Activated naive CD4-positive, alpha-beta T cell (primary cell): ENCODE measurements around the gene KIAA0040.
A peak's percentile ranks its signal among the peaks of the same experiment; 100 is the strongest.

ENCODE experiments used
- DNase-seq, 4 experiments: peaks; one replicate each; lab custom pipeline; 2025; lab: John Stamatoyannopoulos, UW

Gene KIAA0040

GRCh38 chr1:175171036-175171913, 21.3 kb downstream of the KIAA0040 start:
- no peak for DNase-seq

GRCh38 chr1:175169286-175170018, 23.1 kb downstream of the KIAA0040 start:
- no peak for DNase-seq

GRCh38 chr1:175168782-175169181, 23.8 kb downstream of the KIAA0040 start:
- DNase-seq = no peak

GRCh38 chr1:175167861-175168260, 24.7 kb downstream of the KIAA0040 start:
- no peak for DNase-seq

- DNase-seq = no peak
Measured at GRCh38 chr1:175166746-175167145, 25.8 kb downstream of the KIAA0040 start.

- no peak for DNase-seq
Measured at GRCh38 chr1:175164751-175165150, 27.8 kb downstream of the KIAA0040 start.

GRCh38 chr1:175163702-175164101, 28.9 kb downstream of the KIAA0040 start:
- DNase-seq = no peak

- no peak for DNase-seq
Measured at GRCh38 chr1:175162955-175163354, 29.6 kb downstream of the KIAA0040 start.

- DNase-seq = no peak
Measured at GRCh38 chr1:175158170-175158591, 34.4 kb downstream of the KIAA0040 start.

- no peak for DNase-seq
Measured at GRCh38 chr1:175157200-175157599, 35.4 kb downstream of the KIAA0040 start.

GRCh38 chr1:175155936-175156335, 36.6 kb downstream of the KIAA0040 start:
- no peak for DNase-seq

- no peak for DNase-seq
Measured at GRCh38 chr1:175155473-175155856, 37.1 kb downstream of the KIAA0040 start.

- DNase-seq = peak; percentile 5 to 79 (median 64)
Measured at GRCh38 chr1:175154629-175155472, 37.7 kb downstream of the KIAA0040 start.

GRCh38 chr1:175152006-175152652, 40.4 kb downstream of the KIAA0040 start:
- DNase-seq = peak; percentile 19 to 58 (median 56)

- DNase-seq = no peak
Measured at GRCh38 chr1:175150596-175151319, 41.8 kb downstream of the KIAA0040 start.

GRCh38 chr1:175148068-175148467, 44.5 kb downstream of the KIAA0040 start:
- no peak for DNase-seq

GRCh38 chr1:175147569-175147968, 45.0 kb downstream of the KIAA0040 start:
- no peak for DNase-seq

GRCh38 chr1:175146529-175147213, 45.9 kb downstream of the KIAA0040 start:
- DNase-seq = peak; percentile 11 to 54 (median 44)

- DNase-seq = no peak
Measured at GRCh38 chr1:175145899-175146528, 46.6 kb downstream of the KIAA0040 start.

GRCh38 chr1:175138579-175138978, 54.0 kb downstream of the KIAA0040 start:
- no peak for DNase-seq
